OCI-LY1 (cell line): ENCODE results near the gene SERPINE3.

ENCODE experiments used
- EZH2 ChIP-seq: fragments of 200-600 bp; sonication (generic), shearing (Covaris generic); IDR thresholded peaks from 2 replicates; pipeline ENCODE4 v1.8.0; 2017; ENCODE audit warnings: borderline replicate concordance, mixed run types, mild to moderate bottlenecking, antibody characterized with exemption, low read length, moderate library complexity, mixed read lengths
- TF ChIP-seq, protein P1 (sequence below): fragments of 200-600 bp; sonication (generic), shearing (Covaris generic); IDR thresholded peaks from 2 replicates; pipeline ENCODE4 v1.5.1; 2017; ENCODE audit warnings: mild to moderate bottlenecking, antibody characterized with exemption, low read length, moderate library complexity, mixed read lengths

- TF ChIP-seq, protein P1, sequence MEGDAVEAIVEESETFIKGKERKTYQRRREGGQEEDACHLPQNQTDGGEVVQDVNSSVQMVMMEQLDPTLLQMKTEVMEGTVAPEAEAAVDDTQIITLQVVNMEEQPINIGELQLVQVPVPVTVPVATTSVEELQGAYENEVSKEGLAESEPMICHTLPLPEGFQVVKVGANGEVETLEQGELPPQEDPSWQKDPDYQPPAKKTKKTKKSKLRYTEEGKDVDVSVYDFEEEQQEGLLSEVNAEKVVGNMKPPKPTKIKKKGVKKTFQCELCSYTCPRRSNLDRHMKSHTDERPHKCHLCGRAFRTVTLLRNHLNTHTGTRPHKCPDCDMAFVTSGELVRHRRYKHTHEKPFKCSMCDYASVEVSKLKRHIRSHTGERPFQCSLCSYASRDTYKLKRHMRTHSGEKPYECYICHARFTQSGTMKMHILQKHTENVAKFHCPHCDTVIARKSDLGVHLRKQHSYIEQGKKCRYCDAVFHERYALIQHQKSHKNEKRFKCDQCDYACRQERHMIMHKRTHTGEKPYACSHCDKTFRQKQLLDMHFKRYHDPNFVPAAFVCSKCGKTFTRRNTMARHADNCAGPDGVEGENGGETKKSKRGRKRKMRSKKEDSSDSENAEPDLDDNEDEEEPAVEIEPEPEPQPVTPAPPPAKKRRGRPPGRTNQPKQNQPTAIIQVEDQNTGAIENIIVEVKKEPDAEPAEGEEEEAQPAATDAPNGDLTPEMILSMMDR: no peak
- TF ChIP-seq EZH2: no peak
Measured at GRCh38 chr13:51324714-51325420, 14.6 kb upstream of the SERPINE3 start.
